ENCODE data around the gene KCNQ1.

The KCNQ1 gene

GRCh38 chr11:2443406-2443805, 1.4 kb upstream of the KCNQ1 start:
- no peak overlapping the region for H3K4me3 ChIP-seq (ENCODE audit: low read depth, low read length)
- TF ChIP-seq CTCF (IDR thresholded peaks at IDR 0.05; ENCODE audit: insufficient read depth, low read depth, low read length, missing control alignments): no peak
- DNase-seq (ENCODE audit: low read depth): no peak

DNA sequence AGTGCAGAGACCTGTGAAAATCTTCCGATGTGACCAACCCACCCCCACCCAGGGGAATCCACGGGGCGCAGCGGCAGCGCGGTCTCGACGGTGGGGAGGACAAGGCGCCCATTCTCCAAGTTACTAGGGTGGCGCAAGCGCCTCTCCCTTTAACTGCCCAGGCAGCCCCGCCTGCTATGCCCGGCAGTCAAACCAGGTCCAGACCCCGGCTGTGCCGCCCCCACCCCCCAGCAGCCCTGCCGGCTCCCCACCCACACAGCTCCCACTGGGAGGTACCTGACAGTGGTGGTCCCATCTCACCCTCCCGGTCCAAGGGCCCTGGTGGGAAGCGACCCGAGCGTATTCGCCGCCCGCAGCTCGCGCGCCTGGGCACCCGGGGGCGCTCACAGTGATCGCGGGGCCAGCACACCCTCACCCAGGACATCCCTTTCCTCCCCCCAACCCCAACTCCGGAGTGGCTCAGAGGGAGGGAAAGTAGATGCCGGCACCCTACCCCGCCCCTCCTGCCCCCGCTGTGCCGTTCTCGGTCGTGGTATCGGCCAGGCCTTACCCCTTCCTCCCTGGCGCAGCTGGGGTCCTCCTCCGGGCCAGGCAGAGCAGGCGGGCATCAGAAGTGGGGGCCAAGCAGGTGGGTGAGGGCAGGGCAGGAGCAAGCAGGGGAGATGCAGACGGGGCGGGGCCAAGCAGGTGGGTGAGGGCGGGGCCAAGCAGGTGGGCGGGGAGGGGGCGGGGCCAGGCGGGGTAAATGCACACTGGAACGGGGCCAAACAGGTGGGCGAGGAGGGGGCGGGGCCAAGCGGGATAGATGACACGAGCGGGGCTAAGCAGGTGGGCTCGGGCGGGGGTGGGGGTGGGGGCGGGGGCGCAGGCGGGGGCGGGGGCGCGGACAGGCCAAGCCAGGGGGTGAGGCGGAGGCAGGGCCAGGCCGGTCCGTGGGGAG, 657 bp upstream of the KCNQ1 start, which contains the start of gene TRPM5:
TRPM5 (minus strand) TSS at position 634 of the 940 bp plus-strand sequence. CDS start 21,478 bp downstream, outside the sequence.
- DNase-seq (ENCODE audit: low read depth): no peak
- TF ChIP-seq CTCF (IDR thresholded peaks at IDR 0.05; ENCODE audit: insufficient read depth, low read depth, low read length, missing control alignments): no peak
- no peak within 1 kb of the TSS for H3K4me3 ChIP-seq (ENCODE audit: low read depth, low read length)

DNA sequence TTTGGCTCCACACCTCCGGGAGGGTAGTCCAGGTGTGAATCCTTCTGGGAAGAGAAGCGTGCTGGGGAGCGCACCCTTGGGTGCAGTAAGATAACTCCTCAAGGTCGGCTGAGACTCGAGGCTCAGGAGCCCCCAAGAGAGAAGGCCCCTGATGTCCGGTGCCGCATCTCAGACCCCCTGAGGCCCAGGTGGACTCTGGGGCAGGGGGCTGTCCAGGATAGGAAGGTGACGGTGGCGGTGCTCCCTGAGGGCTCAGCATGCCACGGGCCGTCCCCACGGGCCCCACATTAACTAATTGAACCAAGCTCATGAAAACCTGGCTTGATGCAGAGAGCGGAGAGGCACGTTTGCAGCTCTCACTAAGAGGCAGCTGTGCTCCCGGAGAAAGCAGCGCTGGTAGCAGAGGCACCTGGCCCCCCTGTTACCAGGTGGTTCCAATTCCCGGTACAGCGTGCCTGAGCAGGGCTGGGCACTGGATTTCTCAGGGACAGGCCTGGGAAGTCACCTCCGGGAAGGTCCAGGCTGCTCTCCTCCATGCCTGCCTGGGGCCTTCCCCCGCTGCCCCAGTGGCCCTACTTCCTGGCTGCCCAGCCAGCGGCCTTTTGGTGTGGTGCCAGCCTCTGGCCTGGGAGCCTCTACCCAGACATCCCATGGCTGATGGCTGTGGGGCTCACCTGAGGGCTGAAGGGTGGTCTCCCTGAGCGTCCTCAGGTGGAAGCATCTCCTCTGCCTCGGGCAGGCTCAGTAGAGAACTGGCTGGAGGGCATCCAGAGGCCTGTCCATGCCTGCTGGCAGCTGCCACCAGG, 1.1 kb downstream of the KCNQ1 start:
- no peak for TF ChIP-seq CTCF (IDR thresholded peaks at IDR 0.05; ENCODE audit: insufficient read depth, low read depth, low read length, missing control alignments)
- no peak for DNase-seq (ENCODE audit: low read depth)
- no peak overlapping the region for H3K4me3 ChIP-seq (ENCODE audit: low read depth, low read length)

DNA sequence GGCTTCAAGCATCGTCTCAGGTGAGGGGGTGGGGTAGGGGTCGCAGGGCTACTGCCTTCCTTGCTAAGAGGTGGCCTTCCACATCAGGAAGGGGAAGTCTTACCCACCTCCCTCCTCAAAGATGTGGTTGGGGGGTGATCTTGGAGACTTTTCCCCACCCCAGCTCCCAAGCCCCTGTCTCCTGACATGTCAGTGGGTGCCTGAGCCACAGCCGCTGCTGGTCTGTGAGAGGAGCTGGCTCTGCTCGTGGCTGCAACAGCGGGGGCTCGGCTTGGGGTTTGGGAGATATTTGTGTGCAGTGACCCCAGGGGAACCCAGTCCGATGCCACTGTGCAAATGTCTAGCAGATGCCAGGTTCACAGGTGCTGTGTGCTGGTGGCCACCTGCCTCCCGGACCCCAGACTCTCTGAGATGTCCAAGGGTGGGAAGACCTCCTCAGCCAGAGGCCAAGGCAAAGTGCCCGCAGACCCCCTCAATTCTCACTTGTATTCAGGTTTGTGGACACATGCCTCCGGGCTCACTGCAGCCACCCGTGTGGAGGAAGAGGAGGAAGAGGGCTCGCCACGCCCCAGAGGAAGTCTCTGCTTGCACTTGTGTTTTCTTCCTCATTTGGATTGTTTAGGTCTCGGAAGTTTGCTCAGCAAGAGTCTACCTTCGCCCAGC, 1.9 kb downstream of the KCNQ1 start:
- TF ChIP-seq CTCF (IDR thresholded peaks at IDR 0.05; ENCODE audit: insufficient read depth, low read depth, low read length, missing control alignments): no peak
- H3K4me3 ChIP-seq (ENCODE audit: low read depth, low read length): no peak overlapping the region
- DNase-seq (ENCODE audit: low read depth): no peak

GRCh38 chr11:2447253-2447950, 2.6 kb downstream of the KCNQ1 start:
- H3K4me3 ChIP-seq (ENCODE audit: low read depth, low read length): no peak overlapping the region
- no peak for DNase-seq (ENCODE audit: low read depth)
- no peak for TF ChIP-seq CTCF (IDR thresholded peaks at IDR 0.05; ENCODE audit: insufficient read depth, low read depth, low read length, missing control alignments)
